Liver (tissue), 9 donors: Measurements from ENCODE around the gene WDR27. TPM values are rescaled to one million over a fixed set of nuclear protein-coding genes. Genes with fewer than 3 reads are reported as not detected.

Experiments used
- DNase-seq: peaks from one replicate; pipeline ENCODE4 v3.0.0-alpha.2; 2017; ENCODE audit warnings: low spot score
- H3K27ac ChIP-seq, 2 donors: one replicate each; pipeline ENCODE4 v1.7.0; 2013; ENCODE audit warnings: inconsistent platforms in 2 of 2, low read length in 2 of 2, control low read depth in 1 of 2, low read depth in 1 of 2, mild to moderate bottlenecking in 1 of 2
- H3K27me3 ChIP-seq, 4 donors: one replicate each; pipeline versions ENCODE4 v1.6.1 to v1.7.0; 2013; ENCODE audit warnings: low read length in 3 of 4, inconsistent platforms in 1 of 4, mild to moderate bottlenecking in 1 of 4, moderate library complexity in 1 of 4; ENCODE audit not compliant: control insufficient read depth in 4 of 4, insufficient read depth in 4 of 4
- H3K36me3 ChIP-seq, 4 donors: one replicate each; pipeline versions ENCODE4 v1.6.1 to v1.7.0; 2013; ENCODE audit warnings: low read length in 3 of 4, mild to moderate bottlenecking in 3 of 4, low read depth in 1 of 4, moderate library complexity in 1 of 4; ENCODE audit not compliant: control insufficient read depth in 4 of 4, insufficient read depth in 3 of 4
- H3K4me1 ChIP-seq, 4 donors: one replicate each; pipeline versions ENCODE4 v1.6.1 to v1.7.0; 2013; ENCODE audit warnings: low read length in 3 of 4, mild to moderate bottlenecking in 3 of 4, moderate library complexity in 1 of 4; ENCODE audit not compliant: control insufficient read depth in 4 of 4, insufficient read depth in 4 of 4
- H3K4me3 ChIP-seq, 3 donors: one replicate each; pipeline versions ENCODE4 v1.6.1 to v1.7.0; 2013; ENCODE audit warnings: low read length in 3 of 3, control low read depth in 1 of 3, low read depth in 1 of 3, mild to moderate bottlenecking in 1 of 3
- H3K9ac ChIP-seq, 2 donors: one replicate each; pipeline ENCODE4 v1.7.0; 2013; ENCODE audit warnings: low read length in 2 of 2, mild to moderate bottlenecking in 2 of 2, moderate library complexity in 2 of 2, control low read depth in 1 of 2, low read depth in 1 of 2
- H3K9me3 ChIP-seq, 4 donors: one replicate each; pipeline versions ENCODE4 v1.6.1 to v1.7.0; 2013; ENCODE audit warnings: low read length in 3 of 4; ENCODE audit not compliant: control insufficient read depth in 4 of 4
- ATF3 ChIP-seq: IDR thresholded peaks from 2 replicates; pipeline ENCODE4 v1.6.1; 2016; ENCODE audit warnings: antibody characterized with exemption
- EGR1 ChIP-seq, 2 donors: IDR thresholded peaks; 2 replicates each; pipeline ENCODE4 v1.6.1; 2016 to 2018; ENCODE audit warnings: antibody characterized with exemption in 2 of 2, low read depth in 2 of 2
- FOXA1 ChIP-seq: IDR thresholded peaks from 2 replicates; pipeline ENCODE4 v1.6.1; 2016; ENCODE audit warnings: antibody characterized with exemption
- FOXA2 ChIP-seq: IDR thresholded peaks from 2 replicates; pipeline ENCODE4 v1.6.1; 2016; ENCODE audit warnings: antibody characterized with exemption
- GABPA ChIP-seq, 2 donors: IDR thresholded peaks in 1 of 2; conservative IDR thresholded peaks in 1 of 2; 2 replicates each; pipeline ENCODE4 v1.6.1; 2016; ENCODE audit warnings: antibody characterized with exemption in 2 of 2, mild to moderate bottlenecking in 1 of 2, moderate library complexity in 1 of 2
- HNF4G ChIP-seq: IDR thresholded peaks from 2 replicates; pipeline ENCODE4 v1.6.1; 2016; ENCODE audit warnings: antibody characterized with exemption
- JUND ChIP-seq, 2 donors: IDR thresholded peaks; 2 replicates each; pipeline ENCODE4 v1.6.1; 2016; ENCODE audit warnings: antibody characterized with exemption in 2 of 2
- MAX ChIP-seq: IDR thresholded peaks from 2 replicates; pipeline ENCODE4 v1.6.1; 2016; ENCODE audit warnings: antibody characterized with exemption
- NR2F2 ChIP-seq: IDR thresholded peaks from 2 replicates; pipeline ENCODE4 v1.6.1; 2016; ENCODE audit warnings: antibody characterized with exemption
- RAD21 ChIP-seq, 2 donors: IDR thresholded peaks; 2 replicates each; pipeline ENCODE4 v1.6.1; 2016; ENCODE audit warnings: antibody characterized with exemption in 2 of 2, mild to moderate bottlenecking in 2 of 2
- REST ChIP-seq: IDR thresholded peaks from 2 replicates; pipeline ENCODE4 v1.6.1; 2016; ENCODE audit warnings: antibody characterized with exemption, mild to moderate bottlenecking
- RXRA ChIP-seq, 2 donors: IDR thresholded peaks; 2 replicates each; pipeline ENCODE4 v1.6.1; 2017 to 2018; ENCODE audit warnings: antibody characterized with exemption in 2 of 2, mild to moderate bottlenecking in 1 of 2
- SP1 ChIP-seq: IDR thresholded peaks from 2 replicates; pipeline ENCODE4 v1.6.1; 2018; ENCODE audit warnings: antibody characterized with exemption, mild to moderate bottlenecking
- TAF1 ChIP-seq: conservative IDR thresholded peaks from 2 replicates; pipeline ENCODE4 v1.6.1; 2016; ENCODE audit warnings: antibody characterized with exemption, mild to moderate bottlenecking
- YY1 ChIP-seq: IDR thresholded peaks from 2 replicates; pipeline ENCODE4 v1.6.1; 2016; ENCODE audit warnings: antibody characterized with exemption, mild to moderate bottlenecking
- WGBS: extraction: QIAGEN DNeasy Blood & Tissue Kit; methylation state at CpG from one replicate; pipeline ENCODE4 v1.1.7; 2013; 5-methylcytosine and 5-hydroxymethylcytosine counted together
- polyA plus RNA-seq, 2 donors: library from polyadenylated mRNA; stranded (reverse) in 1 of 2; unstranded in 1 of 2; fragments of 200-250 nt in 1 of 2; fragments of >200 nt in 1 of 2; fragmentation: Nextera tagmentation in 1 of 2; extraction: Ambion mirVana in 1 of 2; gene quantifications; one replicate each; pipeline versions ENCODE4 v1.2.1 to v1.2.3, GENCODE V29; 2013 to 2015
- total RNA-seq, 2 donors: library from RNA; depleted of rRNA; stranded (reverse); fragments of >200 nt; gene quantifications; one replicate each; pipeline ENCODE4 v1.2.3, GENCODE V29; 2014
- TF ChIP-seq, protein P1 (sequence below): IDR thresholded peaks from 2 replicates; pipeline ENCODE4 v1.6.1; 2016; ENCODE audit warnings: antibody characterized with exemption
- TF ChIP-seq, protein P2 (sequence below): fragments of 150-350 bp; IDR thresholded peaks from 2 replicates; pipeline ENCODE4 v1.5.1; 2017; ENCODE audit warnings: improper control_type of control experiment, low read depth, low read length; ENCODE audit not compliant: missing input control
- donor health status: healthy.
- donor health status: healthy.
- donor health status: healthy.
- donor health status: healthy.
- donor health status: healthy.

WDR27 gene
- total and polyA plus RNA-seq, 4 donors: 3.7 to 20.1 (median 7.7) TPM

DNA sequence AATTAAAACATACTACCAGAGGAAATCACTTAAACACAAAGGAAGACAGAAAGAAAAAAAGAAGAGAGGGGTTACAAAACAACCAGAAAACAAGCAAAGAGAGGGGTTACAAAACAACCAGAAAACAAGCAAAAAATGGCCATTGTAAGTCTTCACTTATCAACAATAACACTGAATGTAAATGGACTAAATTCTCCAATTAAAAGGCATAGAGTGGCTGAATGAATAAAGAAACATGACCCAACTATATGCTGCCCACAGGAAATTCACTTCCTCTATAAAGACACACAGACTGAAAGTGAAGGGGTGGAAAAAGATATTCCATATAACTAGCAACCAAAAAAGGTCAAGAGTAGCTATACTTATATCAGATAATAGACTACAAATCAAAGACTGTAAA is 180.0 kb downstream of the WDR27 start:
- TF ChIP-seq JUND (IDR thresholded peaks at IDR 0.05): no peak
- no peak for TF ChIP-seq RXRA (IDR thresholded peaks at IDR 0.05)
- no peak for TF ChIP-seq YY1
- TF ChIP-seq FOXA1: no peak
- no peak for TF ChIP-seq EGR1 (IDR thresholded peaks at IDR 0.05; ENCODE audit: low read depth in 2 of 2)
- no peak for TF ChIP-seq SP1
- TF ChIP-seq REST: no peak
- no peak for TF ChIP-seq FOXA2
- TF ChIP-seq, protein P1, sequence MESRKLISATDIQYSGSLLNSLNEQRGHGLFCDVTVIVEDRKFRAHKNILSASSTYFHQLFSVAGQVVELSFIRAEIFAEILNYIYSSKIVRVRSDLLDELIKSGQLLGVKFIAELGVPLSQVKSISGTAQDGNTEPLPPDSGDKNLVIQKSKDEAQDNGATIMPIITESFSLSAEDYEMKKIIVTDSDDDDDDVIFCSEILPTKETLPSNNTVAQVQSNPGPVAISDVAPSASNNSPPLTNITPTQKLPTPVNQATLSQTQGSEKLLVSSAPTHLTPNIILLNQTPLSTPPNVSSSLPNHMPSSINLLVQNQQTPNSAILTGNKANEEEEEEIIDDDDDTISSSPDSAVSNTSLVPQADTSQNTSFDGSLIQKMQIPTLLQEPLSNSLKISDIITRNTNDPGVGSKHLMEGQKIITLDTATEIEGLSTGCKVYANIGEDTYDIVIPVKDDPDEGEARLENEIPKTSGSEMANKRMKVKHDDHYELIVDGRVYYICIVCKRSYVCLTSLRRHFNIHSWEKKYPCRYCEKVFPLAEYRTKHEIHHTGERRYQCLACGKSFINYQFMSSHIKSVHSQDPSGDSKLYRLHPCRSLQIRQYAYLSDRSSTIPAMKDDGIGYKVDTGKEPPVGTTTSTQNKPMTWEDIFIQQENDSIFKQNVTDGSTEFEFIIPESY: no peak
- TF ChIP-seq, protein P2, sequence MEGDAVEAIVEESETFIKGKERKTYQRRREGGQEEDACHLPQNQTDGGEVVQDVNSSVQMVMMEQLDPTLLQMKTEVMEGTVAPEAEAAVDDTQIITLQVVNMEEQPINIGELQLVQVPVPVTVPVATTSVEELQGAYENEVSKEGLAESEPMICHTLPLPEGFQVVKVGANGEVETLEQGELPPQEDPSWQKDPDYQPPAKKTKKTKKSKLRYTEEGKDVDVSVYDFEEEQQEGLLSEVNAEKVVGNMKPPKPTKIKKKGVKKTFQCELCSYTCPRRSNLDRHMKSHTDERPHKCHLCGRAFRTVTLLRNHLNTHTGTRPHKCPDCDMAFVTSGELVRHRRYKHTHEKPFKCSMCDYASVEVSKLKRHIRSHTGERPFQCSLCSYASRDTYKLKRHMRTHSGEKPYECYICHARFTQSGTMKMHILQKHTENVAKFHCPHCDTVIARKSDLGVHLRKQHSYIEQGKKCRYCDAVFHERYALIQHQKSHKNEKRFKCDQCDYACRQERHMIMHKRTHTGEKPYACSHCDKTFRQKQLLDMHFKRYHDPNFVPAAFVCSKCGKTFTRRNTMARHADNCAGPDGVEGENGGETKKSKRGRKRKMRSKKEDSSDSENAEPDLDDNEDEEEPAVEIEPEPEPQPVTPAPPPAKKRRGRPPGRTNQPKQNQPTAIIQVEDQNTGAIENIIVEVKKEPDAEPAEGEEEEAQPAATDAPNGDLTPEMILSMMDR: no peak

DNA sequence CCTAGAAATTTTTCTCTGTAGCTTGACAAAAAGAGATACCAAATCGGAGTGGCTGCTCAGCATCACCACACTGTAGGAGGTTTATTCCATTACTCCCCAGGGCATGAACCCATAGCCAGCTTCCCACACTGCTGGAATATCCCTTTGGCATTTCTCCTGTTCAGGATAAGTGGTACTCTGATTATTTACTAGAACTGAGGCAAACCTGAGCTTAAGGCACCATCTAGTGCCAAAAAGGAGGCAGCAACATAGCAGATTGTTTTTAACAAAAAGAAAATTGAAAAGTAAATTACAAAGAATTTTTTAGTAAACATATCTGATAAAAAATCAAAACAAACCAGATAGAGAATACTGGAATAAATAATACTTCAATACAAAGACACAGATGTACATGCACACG is 181.7 kb downstream of the WDR27 start:
- Histone ChIP-seq H3K4me3 (no peak overlapping the region), H3K9me3 (peaks cover 0 to 3% (median 0%) of the 10 kb centered on the region in 4 donors), H3K27me3 (no peaks in the 10 kb centered on the region), H3K27ac (no peak overlapping the region), H3K4me1 (no peaks in the 10 kb centered on the region), H3K36me3 (no peaks in the 10 kb centered on the region), H3K9ac (no peak overlapping the region)
- WGBS: 91% methylated on average over 2 of the region's 2 CpGs
- no peak for DNase-seq
- TF ChIP-seq NR2F2 (no peak), YY1 (no peak), GABPA (IDR thresholded peaks at IDR 0.05 in 1 of 2, conservative IDR thresholded peaks at IDR 0.05 in 1 of 2) (no peak), FOXA2 (no peak), HNF4G (no peak), ATF3 (no peak), FOXA1 (no peak), RAD21 (IDR thresholded peaks at IDR 0.05) (peak; percentile 72 to 73), EGR1 (IDR thresholded peaks at IDR 0.05; ENCODE audit: low read depth in 2 of 2) (no peak), TAF1 (no peak), JUND (IDR thresholded peaks at IDR 0.05) (no peak), MAX (no peak), SP1 (no peak)
- TF ChIP-seq, protein P1: no peak
- TF ChIP-seq, protein P2: peak; percentile 28

More for the DNA sequence above, 180.0 kb downstream of the WDR27 start:
- Histone ChIP-seq H3K27ac (no peak overlapping the region), H3K9me3 (peaks cover 0 to 3% (median 0%) of the 10 kb centered on the region in 4 donors), H3K36me3 (no peaks in the 10 kb centered on the region), H3K9ac (no peak overlapping the region), H3K27me3 (no peaks in the 10 kb centered on the region), H3K4me3 (no peak overlapping the region), H3K4me1 (no peaks in the 10 kb centered on the region)
- no peak for DNase-seq
